Heart left ventricle (tissue), 13 donors: ENCODE data around the gene PPM1L.

ENCODE experiments used
- POLR2A ChIP-seq, 2 donors: fragments of 450-650 bp; IDR thresholded peaks; one replicate each; pipeline ENCODE4 v1.6.1; 2017; ENCODE audit warnings: antibody characterized with exemption in 2 of 2, mild to moderate bottlenecking in 2 of 2, moderate library complexity in 2 of 2
- TF ChIP-seq, protein P1 (sequence below), 12 donors: fragments of 200-600 bp; sonication (generic) in 4 of 12; IDR thresholded peaks; one replicate each; pipeline versions ENCODE4 v1.5.0 to v1.8.0; 2018 to 2022; ENCODE audit warnings: antibody characterized with exemption in 12 of 12, mild to moderate bottlenecking in 5 of 12
- donor health status: ischemic (EF 13 %, LVEDD 7.1; RV severe dilation, severe dysfunction).
- donor health status: DM: no; HTN: yes; CAD: no.
- donor health status: DM: no; HTN: no; CAD: no.
- donor health status: ischemic (EF 25% LVEDD 6.9; RV normal size, moderate dysfunction).
- donor health status: ischemic (EF 25% LVEDD 5.7; RV mildly dilated, moderate dysfunction).
- donor health status: ischemic (EF 35%, LVEDD 5.7; RV mildly dilated, moderate dysfunction).
- donor health status: nonischemic (EF 11% LVEDD 7.7; RV severe dilation, severe dysfunction).
- donor health status: DM: yes; HTN: yes; CAD: no.
- donor health status: PGD.
- donor health status: ischemic (EF 29% LVEDD 5.4; RV normal size, mild dysfunction).
- donor health status: nonischemic (EF 23%, LVEDD 6.1; RV moderate dilation, normal function).

DNA sequence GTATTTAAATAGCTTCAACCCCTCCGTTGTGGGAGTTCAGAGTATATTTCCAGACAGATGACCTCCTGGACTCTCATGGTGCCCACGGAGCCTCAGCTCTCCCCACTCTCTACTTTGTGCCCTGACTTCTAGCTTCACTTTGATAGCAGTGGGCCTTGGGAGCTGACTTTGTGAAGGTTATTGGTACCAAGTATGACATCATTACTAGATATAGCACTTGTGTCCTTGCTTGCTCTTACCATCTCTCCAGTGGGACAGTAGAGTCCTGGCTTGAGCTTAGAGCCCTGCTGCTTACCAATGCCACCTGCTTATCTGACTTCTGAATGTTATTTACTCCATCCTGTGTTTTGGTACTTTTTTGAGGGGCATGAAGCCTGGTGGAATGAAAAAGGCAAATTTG is 53.4 kb downstream of the PPM1L start:
- TF ChIP-seq POLR2A (IDR thresholded peaks at IDR 0.05): no peak
- TF ChIP-seq, protein P1, sequence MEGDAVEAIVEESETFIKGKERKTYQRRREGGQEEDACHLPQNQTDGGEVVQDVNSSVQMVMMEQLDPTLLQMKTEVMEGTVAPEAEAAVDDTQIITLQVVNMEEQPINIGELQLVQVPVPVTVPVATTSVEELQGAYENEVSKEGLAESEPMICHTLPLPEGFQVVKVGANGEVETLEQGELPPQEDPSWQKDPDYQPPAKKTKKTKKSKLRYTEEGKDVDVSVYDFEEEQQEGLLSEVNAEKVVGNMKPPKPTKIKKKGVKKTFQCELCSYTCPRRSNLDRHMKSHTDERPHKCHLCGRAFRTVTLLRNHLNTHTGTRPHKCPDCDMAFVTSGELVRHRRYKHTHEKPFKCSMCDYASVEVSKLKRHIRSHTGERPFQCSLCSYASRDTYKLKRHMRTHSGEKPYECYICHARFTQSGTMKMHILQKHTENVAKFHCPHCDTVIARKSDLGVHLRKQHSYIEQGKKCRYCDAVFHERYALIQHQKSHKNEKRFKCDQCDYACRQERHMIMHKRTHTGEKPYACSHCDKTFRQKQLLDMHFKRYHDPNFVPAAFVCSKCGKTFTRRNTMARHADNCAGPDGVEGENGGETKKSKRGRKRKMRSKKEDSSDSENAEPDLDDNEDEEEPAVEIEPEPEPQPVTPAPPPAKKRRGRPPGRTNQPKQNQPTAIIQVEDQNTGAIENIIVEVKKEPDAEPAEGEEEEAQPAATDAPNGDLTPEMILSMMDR (IDR thresholded peaks at IDR 0.05): no peak
